Fibroblast of skin of abdomen (primary cell): ENCODE results near the gene ZFX.
A peak's percentile ranks its signal among the peaks of the same experiment; 100 is the strongest.

Source experiments
- DNase-seq: peaks from one replicate; pipeline ENCODE4 v3.0.0-alpha.2; 2013

ZFX gene

GRCh38 chrX:24203072-24203808 is 53.7 kb downstream of the ZFX start:
- DNase-seq = no peak

- no peak for DNase-seq
These were observed 54.8 kb downstream of the ZFX start for GRCh38 chrX:24204331-24204730.

GRCh38 chrX:24204958-24205357 is 55.4 kb downstream of the ZFX start:
- no peak for DNase-seq

- peak; percentile 40 for DNase-seq
These were observed 58.3 kb downstream of the ZFX start for GRCh38 chrX:24207826-24208225.

- no peak for DNase-seq
These were observed 59.1 kb downstream of the ZFX start for GRCh38 chrX:24208496-24209240.

GRCh38 chrX:24210190-24210589 is 60.7 kb downstream of the ZFX start:
- DNase-seq = no peak

GRCh38 chrX:24214568-24214967 is 65.0 kb downstream of the ZFX start:
- no peak for DNase-seq

GRCh38 chrX:24215272-24215671 is 65.7 kb downstream of the ZFX start:
- no peak for DNase-seq

GRCh38 chrX:24216037-24216436 is 66.5 kb downstream of the ZFX start:
- DNase-seq = no peak

GRCh38 chrX:24216827-24217226 is 67.3 kb downstream of the ZFX start:
- no peak for DNase-seq

GRCh38 chrX:24219320-24219719 is 69.8 kb downstream of the ZFX start:
- DNase-seq = no peak

- no peak for DNase-seq
These were observed 72.3 kb downstream of the ZFX start for GRCh38 chrX:24221872-24222271.

GRCh38 chrX:24225265-24225664 is 75.7 kb downstream of the ZFX start:
- DNase-seq = no peak

GRCh38 chrX:24226176-24226575 is 76.6 kb downstream of the ZFX start:
- DNase-seq = no peak

GRCh38 chrX:24228596-24228995 is 79.1 kb downstream of the ZFX start:
- no peak for DNase-seq

- no peak for DNase-seq
These were observed 79.9 kb downstream of the ZFX start for GRCh38 chrX:24229400-24229879.

GRCh38 chrX:24229976-24230375 is 80.4 kb downstream of the ZFX start:
- DNase-seq = peak; percentile 28

GRCh38 chrX:24231131-24231540 is 81.6 kb downstream of the ZFX start:
- DNase-seq = peak; percentile 87

- no peak for DNase-seq
These were observed 82.2 kb downstream of the ZFX start for GRCh38 chrX:24231641-24232179.

GRCh38 chrX:24232796-24233195 is 83.3 kb downstream of the ZFX start:
- no peak for DNase-seq

- no peak for DNase-seq
These were observed 85.7 kb downstream of the ZFX start for GRCh38 chrX:24235084-24235710.

GRCh38 chrX:24241822-24242648 is 92.5 kb downstream of the ZFX start:
- DNase-seq = peak; percentile 22
